ENCODE data around the gene SEZ6. TPM values are rescaled to one million over a fixed set of nuclear protein-coding genes. Genes with fewer than 3 reads are reported as not detected.

The SEZ6 gene
- total and polyA plus RNA-seq, 8 donors, result under 0.01 to 21.4 (median 0.37) TPM; not detected in 2

GRCh38 chr17:29045734-29046472, 40.1 kb upstream of the SEZ6 start:
- WGBS, 5 donors, result 69 to 75% (median 71%) methylated on average over 7 of the region's 7 CpGs
- DNase-seq, result no peak
- Histone ChIP-seq H3K4me3 (no peak overlapping the region), H3K4me1 (peaks cover 0 to 12% (median 9%) of the 10 kb centered on the region in 4 donors), H3K27ac (no peak overlapping the region), H3K9me3 (no peaks in the 10 kb centered on the region), H3K36me3 (no peaks in the 10 kb centered on the region), H3K27me3 (no peaks in the 10 kb centered on the region)
- intact Hi-C loops (cut with DNase I; ENCODE audit: low total_unique reads), result no loop called here
- TF ChIP-seq POLR2AphosphoS5 (IDR thresholded peaks at IDR 0.05), result no peak
- TF ChIP-seq EP300 (IDR thresholded peaks at IDR 0.05), result no peak
- no peak for TF ChIP-seq CTCF (IDR thresholded peaks at IDR 0.05)
- no peak for TF ChIP-seq POLR2A (IDR thresholded peaks at IDR 0.05)

- peaks cover 0 to 12% (median 9%) of the 10 kb centered on the region in 4 donors for H3K4me1 ChIP-seq
- H3K27me3 ChIP-seq, result no peaks in the 10 kb centered on the region
- no peak overlapping the region for H3K4me3 ChIP-seq
- no peaks in the 10 kb centered on the region for H3K36me3 ChIP-seq
- H3K9me3 ChIP-seq, result no peaks in the 10 kb centered on the region
- WGBS, 5 donors, result 74 to 94% (median 90%) methylated on average over 2 to 4 of the region's 4 CpGs
- no peak for DNase-seq
- H3K27ac ChIP-seq, result no peak overlapping the region
- no peak for TF ChIP-seq POLR2A (IDR thresholded peaks at IDR 0.05)
- TF ChIP-seq EP300 (IDR thresholded peaks at IDR 0.05), result no peak
- no peak for TF ChIP-seq POLR2AphosphoS5 (IDR thresholded peaks at IDR 0.05)
- TF ChIP-seq CTCF (IDR thresholded peaks at IDR 0.05), result no peak
- intact Hi-C loops (cut with DNase I; ENCODE audit: low total_unique reads), result no loop called here
Observed at GRCh38 chr17:29045026-29045425, 39.2 kb upstream of the SEZ6 start.

- H3K9me3 ChIP-seq, result no peaks in the 10 kb centered on the region
- H3K36me3 ChIP-seq, result no peaks in the 10 kb centered on the region
- WGBS, 5 donors, result 85 to 93% (median 93%) methylated on average over 3 of the region's 3 CpGs
- DNase-seq, result no peak
- no peak overlapping the region for H3K4me3 ChIP-seq
- intact Hi-C loops (cut with DNase I; ENCODE audit: low total_unique reads), result no loop called here
- peaks cover 0 to 15% (median 9%) of the 10 kb centered on the region in 4 donors for H3K4me1 ChIP-seq
- H3K27me3 ChIP-seq, result no peaks in the 10 kb centered on the region
- TF ChIP-seq EP300 (IDR thresholded peaks at IDR 0.05) (no peak), CTCF (IDR thresholded peaks at IDR 0.05) (no peak), POLR2AphosphoS5 (IDR thresholded peaks at IDR 0.05) (no peak), POLR2A (IDR thresholded peaks at IDR 0.05) (no peak)
- no peak overlapping the region for H3K27ac ChIP-seq
Observed at GRCh38 chr17:29043539-29044145, 37.8 kb upstream of the SEZ6 start.

DNA sequence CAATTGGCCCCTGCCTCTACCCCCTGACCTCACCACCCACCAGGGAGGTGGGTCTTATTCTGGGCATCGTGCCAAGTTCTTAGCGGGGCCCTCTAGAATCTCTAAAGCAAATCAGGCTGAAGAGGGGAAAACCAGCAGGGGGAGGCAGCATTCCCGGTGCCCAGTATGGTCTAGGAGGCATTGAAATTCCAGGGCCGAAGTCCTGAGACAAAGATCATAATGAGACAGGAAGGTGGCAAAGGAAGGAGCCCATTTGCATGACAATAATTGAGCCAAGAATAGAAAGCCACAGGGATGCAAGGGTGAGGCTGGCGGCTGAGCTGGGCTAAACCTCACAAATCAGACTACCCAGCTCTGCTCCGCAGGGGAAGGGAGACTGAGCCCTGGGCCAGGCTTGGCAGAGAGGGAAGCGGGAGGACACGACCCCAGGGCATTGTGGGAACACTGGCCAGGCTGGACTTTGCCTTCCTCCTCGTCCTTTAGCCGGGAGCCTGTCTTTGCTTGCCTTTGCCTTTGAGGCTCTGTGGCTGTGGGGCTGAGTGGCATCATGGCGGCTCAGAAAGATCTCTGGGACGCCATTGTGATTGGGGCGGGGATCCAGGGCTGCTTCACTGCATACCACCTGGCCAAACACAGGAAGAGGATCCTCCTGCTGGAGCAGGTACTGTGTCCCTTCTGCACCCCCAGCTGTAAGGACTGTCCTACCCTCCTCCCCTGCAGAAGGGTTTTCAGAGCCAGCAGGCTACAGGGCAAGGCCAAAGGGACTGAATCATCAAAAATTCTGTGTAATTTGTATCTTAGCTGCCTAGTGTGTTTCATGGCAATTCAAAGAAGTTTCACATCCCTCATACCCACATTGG, 37.1 kb upstream of the SEZ6 start, which contains the start of gene PIPOX:
Gene PIPOX (plus strand): TSS at position 463 of the 860 bp plus-strand sequence. CDS start 85 bp downstream, at position 548.
- intact Hi-C loops (cut with DNase I; ENCODE audit: low total_unique reads), result no loop called here
- H3K4me1 ChIP-seq, result peaks cover 0 to 15% (median 12%) of the 10 kb centered on the region in 4 donors
- no peak for TF ChIP-seq EP300 (IDR thresholded peaks at IDR 0.05)
- TF ChIP-seq POLR2A (IDR thresholded peaks at IDR 0.05), result no peak
- no peak for TF ChIP-seq POLR2AphosphoS5 (IDR thresholded peaks at IDR 0.05)
- TF ChIP-seq CTCF (IDR thresholded peaks at IDR 0.05), result no peak
- 34 to 39% (median 35%) methylated on average over 11 to 13 of the region's 13 CpGs for WGBS, 5 donors
- no peaks in the 10 kb centered on the region for H3K36me3 ChIP-seq
- no peaks in the 10 kb centered on the region for H3K9me3 ChIP-seq
- H3K27ac ChIP-seq, result peak within 1 kb of the TSS in 3 of 5 donors; percentile 15 to 44 (median 32)
- DNase-seq, result peak in 1 of 2 donors; percentile 76
- H3K4me3 ChIP-seq, result peak within 1 kb of the TSS in 2 of 4 donors; percentile 1 to 13
- peaks cover 0 to 6% (median 2%) of the 10 kb centered on the region in 3 donors for H3K27me3 ChIP-seq

Data from stomach (tissue), 9 donors.